OCI-LY7 (cell line): ENCODE measurements around the gene FAM20B. TPM values are rescaled to one million over a fixed set of nuclear protein-coding genes. Genes with fewer than 3 reads are reported as not detected.

Experiments
- BruUV-seq: library from RNA; stranded (reverse); fragments of 400-500 nt; replicated peaks from 2 replicates; lab custom pipeline; 2021; lab: Mats Ljungman, UMichigan
- CTCF ChIA-PET: fragments of 300-600 bp; sonication (Branson Sonifier 250); formaldehyde crosslinking; loops from one replicate; lab custom pipeline; 2022; ENCODE audit warnings: antibody characterized with exemption; ENCODE audit not compliant: unreplicated experiment; lab: Charles Lee
- POLR2A ChIA-PET: fragments of 300-600 bp; sonication (Branson Sonifier 250); formaldehyde crosslinking; loops from one replicate; lab custom pipeline; 2022; ENCODE audit warnings: antibody characterized with exemption; lab: Charles Lee
- DNase-seq: peaks from one replicate; pipeline ENCODE4 v3.0.0-alpha.2; 2015; ENCODE audit warnings: low spot score
- H2AFZ ChIP-seq: fragments of 200-600 bp; sonication (generic), shearing (Covaris generic); 2 replicates; pipeline ENCODE4 v1.6.1; 2014; ENCODE audit warnings: mild to moderate bottlenecking, antibody characterized with exemption, low read length, moderate library complexity
- H3K27ac ChIP-seq: fragments of 200-600 bp; sonication (generic); 2 replicates; pipeline ENCODE4 v1.5.1; 2014; ENCODE audit warnings: mixed run types, low read depth, mild to moderate bottlenecking, moderate library complexity, low read length, inconsistent platforms; ENCODE audit not compliant: poor library complexity, severe bottlenecking
- H3K36me3 ChIP-seq: fragments of 200-600 bp; sonication (generic); 2 replicates; pipeline ENCODE4 v1.6.1; 2014; ENCODE audit warnings: mild to moderate bottlenecking, antibody characterized with exemption, low read length, moderate library complexity, mixed read lengths; ENCODE audit not compliant: insufficient read depth
- H3K4me1 ChIP-seq: fragments of 200-600 bp; sonication (generic); 2 replicates; pipeline ENCODE4 v1.5.1; 2014; ENCODE audit warnings: mild to moderate bottlenecking, low read length; ENCODE audit not compliant: insufficient read depth, poor library complexity, severe bottlenecking
- H3K4me2 ChIP-seq: fragments of 200-600 bp; sonication (generic); 2 replicates; pipeline ENCODE4 v1.6.1; 2014; ENCODE audit warnings: mild to moderate bottlenecking, low read length
- H3K4me3 ChIP-seq: fragments of 200-600 bp; sonication (generic); 2 replicates; pipeline ENCODE4 v1.5.1; 2014; ENCODE audit warnings: mild to moderate bottlenecking, low read depth, low read length; ENCODE audit not compliant: poor library complexity, severe bottlenecking
- H3K79me2 ChIP-seq: fragments of 200-600 bp; sonication (generic); 2 replicates; pipeline ENCODE4 v1.6.1; 2016; ENCODE audit warnings: low read depth, mild to moderate bottlenecking, low read length, moderate library complexity, mixed read lengths; ENCODE audit not compliant: insufficient read depth
- H3K9me2 ChIP-seq: fragments of 200-600 bp; sonication (generic); 2 replicates; pipeline ENCODE4 v1.6.1; 2016; ENCODE audit warnings: mild to moderate bottlenecking, low read length, mixed read lengths; ENCODE audit not compliant: insufficient read depth
- H3K9me3 ChIP-seq: fragments of 200-600 bp; sonication (generic); 2 replicates; pipeline ENCODE4 v1.6.1; 2014; ENCODE audit warnings: mild to moderate bottlenecking, mixed run types, low read length, mixed read lengths
- H4K20me1 ChIP-seq: fragments of 200-600 bp; sonication (generic); 2 replicates; pipeline ENCODE4 v1.6.1; 2014; ENCODE audit warnings: mild to moderate bottlenecking, antibody characterized with exemption, low read length, moderate library complexity, mixed read lengths; ENCODE audit not compliant: insufficient read depth
- EZH2phosphoT487 ChIP-seq: fragments of 200-600 bp; sonication (generic); IDR thresholded peaks from 2 replicates; pipeline ENCODE4 v1.6.1; 2018; ENCODE audit warnings: low read depth, borderline replicate concordance, mild to moderate bottlenecking, mixed run types, antibody characterized with exemption, low read length, moderate library complexity, mixed read lengths
- intact Hi-C: fragments of 100-400 bp; cut with micrococcal nuclease; formaldehyde crosslinking; loops from one replicate; pipeline ENCODE4 v1.10.0; 2022; ENCODE audit not compliant: unreplicated experiment
- total RNA-seq, 2 experiments: library from RNA; depleted of rRNA in 1 of 2; stranded (reverse); fragments of >200 nt in 1 of 2; shearing (Covaris generic) in 1 of 2; gene quantifications; 2 replicates each; pipeline ENCODE4 v1.2.3, GENCODE V29; 2014 to 2022
- TF ChIP-seq, protein P1 (sequence below): fragments of 200-600 bp; sonication (generic); conservative IDR thresholded peaks from 2 replicates; pipeline ENCODE4 v1.5.1; 2014; ENCODE audit warnings: mild to moderate bottlenecking, antibody characterized with exemption, low read length, moderate library complexity, mixed read lengths

The FAM20B gene
- total RNA-seq, 2 experiments from 2014 or later: 17.1 to 36.5 TPM

DNA sequence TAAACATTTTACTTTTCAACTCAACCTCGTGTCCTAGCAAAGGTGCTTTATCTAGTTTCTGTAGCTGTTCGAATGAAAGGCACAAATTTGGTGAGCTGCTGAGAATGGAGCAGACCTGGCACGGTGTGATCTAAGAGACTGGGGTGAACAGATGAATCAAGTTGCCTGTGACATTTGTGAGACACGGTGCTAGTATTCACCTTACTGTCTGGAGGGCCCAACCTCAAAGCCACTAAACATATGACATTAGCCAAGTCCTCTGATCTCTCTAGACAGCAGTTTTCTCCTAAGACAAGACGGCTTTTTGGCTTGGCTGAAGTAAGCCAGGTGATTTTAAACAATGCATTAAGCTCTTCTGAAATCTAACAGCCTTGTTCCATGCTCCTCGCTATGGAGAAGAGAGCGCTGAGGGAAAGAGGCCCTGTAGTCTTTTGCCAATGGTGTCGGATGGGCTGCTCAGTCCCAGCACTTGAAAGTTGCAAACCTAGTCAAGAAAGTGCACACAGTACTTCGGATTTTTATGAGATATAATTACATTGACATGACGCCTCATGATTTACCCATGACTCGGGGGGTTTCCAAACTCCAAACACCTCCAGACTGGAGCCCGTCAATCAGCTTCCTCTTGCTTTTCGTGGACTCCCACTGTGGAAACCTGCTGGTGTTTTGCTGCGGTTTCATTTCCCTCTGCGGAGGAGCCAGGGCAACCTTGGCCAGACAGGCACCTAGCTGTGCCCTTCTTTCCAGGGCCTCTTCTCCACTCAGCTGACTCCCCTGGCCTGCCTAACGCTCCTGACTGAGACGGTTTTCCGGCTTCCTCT lies 55.4 kb downstream of the FAM20B start:
- ChIA-PET POLR2A (interaction anchor here (0.6 to 5.4 kb wide), 13 partner anchors 12 to 517 kb away, joined by 3 to 27 read pairs (median 4); partner anchors contain the start of genes AXDND1 and SOAT1), CTCF (interaction anchor here (0.7 to 1.4 kb wide), 2 partner anchors 22 to 53 kb away, joined by 3 to 6 read pairs; no protein-coding TSS in a partner anchor)
- Histone ChIP-seq H4K20me1 (no peaks in the 10 kb centered on the region), H3K79me2 (peaks cover 35% of the 10 kb centered on the region), H3K4me1 (peaks cover 33% of the 10 kb centered on the region), H3K27ac (peak overlapping the region; percentile 91), H3K4me2 (peak overlapping the region; percentile 99), H3K9me3 (no peaks in the 10 kb centered on the region), H2AFZ (peak overlapping the region; percentile 72; the same call in 1 of the 2 replicates), H3K4me3 (peak overlapping the region; percentile 90), H3K9me2 (no peaks in the 10 kb centered on the region), H3K36me3 (peaks cover 23% of the 10 kb centered on the region)
- DNase-seq: peak; percentile 38
- intact Hi-C loops: loop anchor here (1.0 to 5.0 kb wide), 7 partner anchors 42 to 539 kb away; partner anchors contain the start of gene AXDND1
- TSS peak; percentile 93 for BruUV-seq
- TF ChIP-seq, protein P1, sequence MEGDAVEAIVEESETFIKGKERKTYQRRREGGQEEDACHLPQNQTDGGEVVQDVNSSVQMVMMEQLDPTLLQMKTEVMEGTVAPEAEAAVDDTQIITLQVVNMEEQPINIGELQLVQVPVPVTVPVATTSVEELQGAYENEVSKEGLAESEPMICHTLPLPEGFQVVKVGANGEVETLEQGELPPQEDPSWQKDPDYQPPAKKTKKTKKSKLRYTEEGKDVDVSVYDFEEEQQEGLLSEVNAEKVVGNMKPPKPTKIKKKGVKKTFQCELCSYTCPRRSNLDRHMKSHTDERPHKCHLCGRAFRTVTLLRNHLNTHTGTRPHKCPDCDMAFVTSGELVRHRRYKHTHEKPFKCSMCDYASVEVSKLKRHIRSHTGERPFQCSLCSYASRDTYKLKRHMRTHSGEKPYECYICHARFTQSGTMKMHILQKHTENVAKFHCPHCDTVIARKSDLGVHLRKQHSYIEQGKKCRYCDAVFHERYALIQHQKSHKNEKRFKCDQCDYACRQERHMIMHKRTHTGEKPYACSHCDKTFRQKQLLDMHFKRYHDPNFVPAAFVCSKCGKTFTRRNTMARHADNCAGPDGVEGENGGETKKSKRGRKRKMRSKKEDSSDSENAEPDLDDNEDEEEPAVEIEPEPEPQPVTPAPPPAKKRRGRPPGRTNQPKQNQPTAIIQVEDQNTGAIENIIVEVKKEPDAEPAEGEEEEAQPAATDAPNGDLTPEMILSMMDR: no peak
- TF ChIP-seq EZH2phosphoT487: no peak

DNA sequence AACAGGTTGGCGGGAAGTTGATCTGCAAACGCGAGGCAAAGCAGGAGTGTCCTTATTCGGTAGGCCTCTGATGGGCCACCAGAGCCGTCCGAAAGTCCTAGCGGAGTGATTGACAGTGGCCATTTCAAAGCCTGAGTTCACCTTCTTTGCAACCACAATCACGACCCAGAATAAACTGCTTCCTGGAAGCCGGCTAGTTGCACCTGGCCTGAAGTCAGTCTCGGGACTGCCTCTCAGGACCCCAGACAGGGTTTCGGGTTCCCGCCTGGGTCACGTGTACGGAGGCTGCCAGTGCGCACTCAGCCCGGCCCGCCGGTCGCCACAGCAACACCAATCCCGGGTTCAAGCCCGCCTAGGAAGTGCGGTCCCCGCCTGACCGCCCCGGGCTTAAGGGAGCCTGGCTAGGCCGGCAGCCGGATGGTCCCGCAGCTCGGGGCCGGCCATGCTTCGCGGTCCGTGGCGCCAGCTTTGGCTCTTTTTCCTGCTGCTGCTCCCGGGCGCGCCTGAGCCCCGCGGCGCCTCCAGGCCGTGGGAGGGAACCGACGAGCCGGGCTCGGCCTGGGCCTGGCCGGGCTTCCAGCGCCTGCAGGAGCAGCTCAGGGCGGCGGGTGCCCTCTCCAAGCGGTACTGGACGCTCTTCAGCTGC lies 56.1 kb downstream of the FAM20B start, which contains the start of gene TOR3A:
TSS of gene TOR3A (plus strand) at position 384 of the 646 bp plus-strand sequence. CDS start at position 443, 59 bp downstream.
- Histone ChIP-seq H3K4me1 (peaks cover 37% of the 10 kb centered on the region), H2AFZ (peak within 1 kb of the TSS; percentile 72), H3K4me3 (peak within 1 kb of the TSS; percentile 90), H4K20me1 (no peaks in the 10 kb centered on the region), H3K9me2 (no peaks in the 10 kb centered on the region), H3K9me3 (no peaks in the 10 kb centered on the region), H3K27ac (peak within 1 kb of the TSS; percentile 91), H3K36me3 (peaks cover 29% of the 10 kb centered on the region), H3K79me2 (peaks cover 35% of the 10 kb centered on the region), H3K4me2 (peak within 1 kb of the TSS; percentile 99)
- DNase-seq: peak; percentile 96
- no TSS peak for BruUV-seq
- intact Hi-C loops: loop anchor here (1.0 to 5.0 kb wide), 6 partner anchors 43 to 540 kb away; partner anchors contain the start of gene AXDND1
- ChIA-PET POLR2A (interaction anchor here (0.5 to 5.4 kb wide), 8 partner anchors 13 to 517 kb away, joined by 3 to 27 read pairs (median 4); partner anchors contain the start of gene SOAT1), CTCF (interaction anchor here (0.7 kb wide), 1 partner anchor 21 kb away, joined by 3 read pairs; no protein-coding TSS in a partner anchor)
- TF ChIP-seq EZH2phosphoT487: no peak
- TF ChIP-seq, protein P1: no peak
